ENCODE measurements around the gene DCBLD2. TPM values are rescaled to one million over a fixed set of nuclear protein-coding genes. Genes with fewer than 3 reads are reported as not detected.

Gene DCBLD2
- total RNA-seq = 76.0 and 143 TPM in 2 replicates

GRCh38 chr3:98901392-98902350 lies at the start of gene DCBLD2:
Gene DCBLD2 (minus strand): TSS chr3:98901695. CDS start chr3:98901326, 369 bp downstream.

GRCh38 chr3:98763076-98763475 lies 138.4 kb downstream of the DCBLD2 start, which contains the start of gene ST3GAL6:
Gene ST3GAL6 (plus strand): TSS chr3:98763340. CDS start chr3:98768441, 5,101 bp downstream.

Small RNAs within 50 kb of the gene (small RNA-seq; reads per million reads assigned to genes)
- gene RNU6-1263P = not detected
- 1.3 reads per million, percentile 30 among the genes with 10 or more reads in this experiment for gene RNU6-26P

Other genes starting within 250 kb of the DCBLD2 start
- 21.5 and 36.7 TPM in 2 replicates for gene ST3GAL6, start 138.4 kb downstream of the DCBLD2 start, total RNA-seq

All from thoracic aorta endothelial cell (primary cell).